ENCODE measurements around the gene ZMAT5. TPM values are rescaled to one million over a fixed set of nuclear protein-coding genes. Genes with fewer than 3 reads are reported as not detected.

ZMAT5 gene
- total RNA-seq, 1 donor from 2014 or later = 24.4 TPM

- no peaks in the 10 kb centered on the region for H3K27me3 Mint-ChIP-seq (ENCODE audit: low read depth, unreplicated experiment)
- no peak overlapping the region for H3K27ac ChIP-seq (ENCODE audit: low read depth, low read length)
- H4K20me1 ChIP-seq (ENCODE audit: insufficient read depth, low read length) = peaks cover 5% of the 10 kb centered on the region
- peaks cover 20% of the 10 kb centered on the region for H3K36me3 Mint-ChIP-seq (ENCODE audit: low read depth, unreplicated experiment)
- H3K9ac ChIP-seq (ENCODE audit: low read length) = no peak overlapping the region
- peaks cover 2% of the 10 kb centered on the region for H3K36me3 ChIP-seq (ENCODE audit: insufficient read depth, low read length)
- H3K4me3 Mint-ChIP-seq (ENCODE audit: unreplicated experiment) = no peak overlapping the region
- TF ChIP-seq CTCF (IDR thresholded peaks at IDR 0.05; ENCODE audit: insufficient read depth, low read depth, low read length) (no peak), EZH2 (IDR thresholded peaks at IDR 0.05; ENCODE audit: insufficient read depth, low read length) (no peak)
- no peak for FAIRE-seq
- no peak overlapping the region for H3K4me2 ChIP-seq (ENCODE audit: low read length)
- H3K4me1 Mint-ChIP-seq (ENCODE audit: low read depth, unreplicated experiment) = no peaks in the 10 kb centered on the region
- no peak overlapping the region for H2AFZ ChIP-seq (ENCODE audit: low read depth, low read length)
- H3K4me3 ChIP-seq (ENCODE audit: insufficient read depth, low read depth, low read length) = no peak overlapping the region
- H3K9me3 Mint-ChIP-seq (ENCODE audit: unreplicated experiment) = no peaks in the 10 kb centered on the region
- H3K27ac Mint-ChIP-seq (ENCODE audit: unreplicated experiment) = no peak overlapping the region
- no peaks in the 10 kb centered on the region for H3K79me2 ChIP-seq (ENCODE audit: insufficient read depth, low read length)
- no peaks in the 10 kb centered on the region for H3K27me3 ChIP-seq (ENCODE audit: insufficient read depth, low read length)
- H3K9me3 ChIP-seq (ENCODE audit: insufficient read depth, low read depth, low read length) = no peaks in the 10 kb centered on the region
- no peaks in the 10 kb centered on the region for H3K4me1 ChIP-seq (ENCODE audit: insufficient read depth, low read length)
- no peak for DNase-seq (ENCODE audit: low read depth)
These were observed 26.6 kb downstream of the ZMAT5 start for GRCh38 chr22:29740216-29740615.

GRCh38 chr22:29739346-29739875, 27.4 kb downstream of the ZMAT5 start:
- Histone ChIP-seq H3K9ac (ENCODE audit: low read length) (no peak overlapping the region), H3K4me2 (ENCODE audit: low read length) (no peak overlapping the region), H3K79me2 (ENCODE audit: insufficient read depth, low read length) (no peaks in the 10 kb centered on the region), H4K20me1 (ENCODE audit: insufficient read depth, low read length) (peaks cover 5% of the 10 kb centered on the region), H3K36me3 (ENCODE audit: insufficient read depth, low read length) (peaks cover 2% of the 10 kb centered on the region), H3K27me3 (ENCODE audit: insufficient read depth, low read length) (no peaks in the 10 kb centered on the region), H2AFZ (ENCODE audit: low read depth, low read length) (no peak overlapping the region), H3K27ac (ENCODE audit: low read depth, low read length) (no peak overlapping the region), H3K4me3 (ENCODE audit: insufficient read depth, low read depth, low read length) (no peak overlapping the region), H3K9me3 (ENCODE audit: insufficient read depth, low read depth, low read length) (no peaks in the 10 kb centered on the region), H3K4me1 (ENCODE audit: insufficient read depth, low read length) (no peaks in the 10 kb centered on the region)
- Mint-ChIP-seq H3K9me3 (ENCODE audit: unreplicated experiment) (no peaks in the 10 kb centered on the region), H3K27ac (ENCODE audit: unreplicated experiment) (no peak overlapping the region), H3K36me3 (ENCODE audit: low read depth, unreplicated experiment) (peaks cover 19% of the 10 kb centered on the region), H3K4me1 (ENCODE audit: low read depth, unreplicated experiment) (no peaks in the 10 kb centered on the region), H3K27me3 (ENCODE audit: low read depth, unreplicated experiment) (no peaks in the 10 kb centered on the region), H3K4me3 (ENCODE audit: unreplicated experiment) (no peak overlapping the region)
- no peak for TF ChIP-seq CTCF (IDR thresholded peaks at IDR 0.05; ENCODE audit: insufficient read depth, low read depth, low read length)
- no peak for TF ChIP-seq EZH2 (IDR thresholded peaks at IDR 0.05; ENCODE audit: insufficient read depth, low read length)
- no peak for FAIRE-seq
- DNase-seq (ENCODE audit: low read depth) = no peak

- Histone ChIP-seq H3K4me1 (ENCODE audit: insufficient read depth, low read length) (no peaks in the 10 kb centered on the region), H3K27me3 (ENCODE audit: insufficient read depth, low read length) (no peaks in the 10 kb centered on the region), H2AFZ (ENCODE audit: low read depth, low read length) (no peak overlapping the region), H4K20me1 (ENCODE audit: insufficient read depth, low read length) (peaks cover 5% of the 10 kb centered on the region), H3K4me2 (ENCODE audit: low read length) (no peak overlapping the region), H3K4me3 (ENCODE audit: insufficient read depth, low read depth, low read length) (no peak overlapping the region), H3K79me2 (ENCODE audit: insufficient read depth, low read length) (no peaks in the 10 kb centered on the region), H3K9ac (ENCODE audit: low read length) (no peak overlapping the region), H3K36me3 (ENCODE audit: insufficient read depth, low read length) (peaks cover 2% of the 10 kb centered on the region), H3K27ac (ENCODE audit: low read depth, low read length) (no peak overlapping the region), H3K9me3 (ENCODE audit: insufficient read depth, low read depth, low read length) (no peaks in the 10 kb centered on the region)
- Mint-ChIP-seq H3K4me1 (ENCODE audit: low read depth, unreplicated experiment) (no peaks in the 10 kb centered on the region), H3K27me3 (ENCODE audit: low read depth, unreplicated experiment) (no peaks in the 10 kb centered on the region), H3K9me3 (ENCODE audit: unreplicated experiment) (no peaks in the 10 kb centered on the region), H3K36me3 (ENCODE audit: low read depth, unreplicated experiment) (peaks cover 19% of the 10 kb centered on the region), H3K4me3 (ENCODE audit: unreplicated experiment) (no peak overlapping the region), H3K27ac (ENCODE audit: unreplicated experiment) (no peak overlapping the region)
- DNase-seq (ENCODE audit: low read depth) (no peak), FAIRE-seq (no peak)
- TF ChIP-seq CTCF (IDR thresholded peaks at IDR 0.05; ENCODE audit: insufficient read depth, low read depth, low read length) = no peak
- no peak for TF ChIP-seq EZH2 (IDR thresholded peaks at IDR 0.05; ENCODE audit: insufficient read depth, low read length)
These were observed 28.5 kb downstream of the ZMAT5 start for GRCh38 chr22:29738118-29738815.

Data from astrocyte (in vitro differentiated cells and primary cell).